Activated CD8-positive, alpha-beta T cell treated with anti-CD3 and anti-CD28 coated beads, Interleukin-2, amount 10 ng/mL, durations not matched to agents 7 days and 5 days (primary cell): ENCODE results near the gene TAB2. TPM values are rescaled to one million over a fixed set of nuclear protein-coding genes. Genes with fewer than 3 reads are reported as not detected.

Experiments
- ATAC-seq: fragments of 150-1000 bp; cut with Tn5 transposase; one replicate; pipeline ENCODE4 v1.10.0; 2021; ENCODE audit warnings: moderate library complexity
- CTCF ChIA-PET: fragments of 350-600 bp; sonication (Branson Sonifier 250); formaldehyde crosslinking; loops from one replicate; lab custom pipeline; 2021; ENCODE audit warnings: antibody characterized with exemption; lab: Charles Lee
- POLR2A ChIA-PET: fragments of 350-600 bp; sonication (Branson Sonifier 250); formaldehyde crosslinking; loops from one replicate; lab custom pipeline; 2021; ENCODE audit warnings: antibody characterized with exemption; lab: Charles Lee
- DNase-seq: peaks from one replicate; pipeline ENCODE4 v3.0.0-alpha.2; 2020
- H3K27ac Mint-ChIP-seq: one replicate; pipeline ENCODE4 v1.8.0; 2021; ENCODE audit warnings: mild to moderate bottlenecking, mixed read lengths
- H3K27me3 Mint-ChIP-seq: one replicate; pipeline ENCODE4 v1.8.0; 2021; ENCODE audit warnings: low read depth, mixed read lengths
- H3K36me3 Mint-ChIP-seq: one replicate; pipeline ENCODE4 v1.8.0; 2021; ENCODE audit warnings: low read depth, mixed read lengths
- H3K4me1 Mint-ChIP-seq: one replicate; pipeline ENCODE4 v1.8.0; 2021; ENCODE audit warnings: low read depth, mixed read lengths
- H3K4me3 Mint-ChIP-seq: one replicate; pipeline ENCODE4 v1.8.0; 2021; ENCODE audit warnings: mild to moderate bottlenecking, mixed read lengths
- H3K9me3 Mint-ChIP-seq: one replicate; pipeline ENCODE4 v1.8.0; 2022; ENCODE audit warnings: mixed read lengths; ENCODE audit not compliant: insufficient read depth
- total RNA-seq, 2 experiments: library from RNA; stranded (reverse); gene quantifications; one replicate each; pipeline ENCODE4 v1.2.3, GENCODE V29; 2021

TAB2 gene
- total RNA-seq, 2 experiments from 2014 or later = 113 to 115 TPM

GRCh38 chr6:149433405-149433804 is 115.9 kb downstream of the TAB2 start:
- POLR2A ChIA-PET = interaction anchor here (1.1 to 1.5 kb wide), 2 partner anchors 351 to 401 kb away, joined by 3 to 5 read pairs; no protein-coding TSS in a partner anchor
- H3K9me3 Mint-ChIP-seq = no peaks in the 10 kb centered on the region
- H3K27ac Mint-ChIP-seq = no peak overlapping the region
- no peaks in the 10 kb centered on the region for H3K36me3 Mint-ChIP-seq
- no peak for ATAC-seq
- H3K4me3 Mint-ChIP-seq = no peak overlapping the region
- H3K27me3 Mint-ChIP-seq = no peaks in the 10 kb centered on the region
- DNase-seq = no peak
- CTCF ChIA-PET = interaction anchor here (0.8 to 8.6 kb wide), 13 partner anchors 14 to 404 kb away, joined by 3 to 239 read pairs (median 23); no protein-coding TSS in a partner anchor
- peaks cover 23% of the 10 kb centered on the region for H3K4me1 Mint-ChIP-seq

- Mint-ChIP-seq H3K9me3 (no peaks in the 10 kb centered on the region), H3K27me3 (no peaks in the 10 kb centered on the region), H3K4me3 (no peak overlapping the region), H3K4me1 (peaks cover 23% of the 10 kb centered on the region), H3K36me3 (no peaks in the 10 kb centered on the region), H3K27ac (no peak overlapping the region)
- ATAC-seq = no peak
- POLR2A ChIA-PET = interaction anchor here (1.5 kb wide), 1 partner anchor 401 kb away, joined by 5 read pairs; no protein-coding TSS in a partner anchor
- DNase-seq = no peak
- CTCF ChIA-PET = interaction anchor here (1.1 to 8.6 kb wide), 9 partner anchors 15 to 405 kb away, joined by 3 to 239 read pairs (median 31); no protein-coding TSS in a partner anchor
Measured at GRCh38 chr6:149433881-149434280, 116.4 kb downstream of the TAB2 start.

- no peak for ATAC-seq
- CTCF ChIA-PET = interaction anchor here (1.1 to 8.6 kb wide), 4 partner anchors 81 to 408 kb away, joined by 3 to 239 read pairs (median 4); no protein-coding TSS in a partner anchor
Measured at GRCh38 chr6:149435919-149436586, 118.5 kb downstream of the TAB2 start.

GRCh38 chr6:149436647-149437046 is 119.1 kb downstream of the TAB2 start:
- H3K4me3 Mint-ChIP-seq = no peak overlapping the region
- no peak overlapping the region for H3K27ac Mint-ChIP-seq
- no peaks in the 10 kb centered on the region for H3K36me3 Mint-ChIP-seq
- CTCF ChIA-PET = interaction anchor here (1.1 to 1.6 kb wide), 3 partner anchors 80 to 408 kb away, joined by 3 to 6 read pairs (median 3); no protein-coding TSS in a partner anchor
- ATAC-seq (no peak), DNase-seq (no peak)
- POLR2A ChIA-PET = interaction anchor here (0.6 kb wide), 1 partner anchor 48 kb away, joined by 3 read pairs; no protein-coding TSS in a partner anchor
- no peaks in the 10 kb centered on the region for H3K9me3 Mint-ChIP-seq
- no peaks in the 10 kb centered on the region for H3K27me3 Mint-ChIP-seq
- peaks cover 23% of the 10 kb centered on the region for H3K4me1 Mint-ChIP-seq

More at GRCh38 chr6:149435919-149436586, 118.5 kb downstream of the TAB2 start:
- Mint-ChIP-seq H3K27me3 (no peaks in the 10 kb centered on the region), H3K9me3 (no peaks in the 10 kb centered on the region), H3K4me3 (no peak overlapping the region), H3K4me1 (peaks cover 23% of the 10 kb centered on the region), H3K36me3 (no peaks in the 10 kb centered on the region), H3K27ac (no peak overlapping the region)
- POLR2A ChIA-PET = no interaction called here
- no peak for DNase-seq

GRCh38 chr6:149437212-149437611 is 119.7 kb downstream of the TAB2 start:
- Mint-ChIP-seq H3K36me3 (no peaks in the 10 kb centered on the region), H3K27me3 (no peaks in the 10 kb centered on the region), H3K9me3 (no peaks in the 10 kb centered on the region), H3K27ac (no peak overlapping the region), H3K4me3 (no peak overlapping the region), H3K4me1 (peaks cover 18% of the 10 kb centered on the region)
- ATAC-seq (no peak), DNase-seq (no peak)
- ChIA-PET CTCF (interaction anchor here (1.1 to 1.6 kb wide), 3 partner anchors 80 to 409 kb away, joined by 3 to 6 read pairs (median 3); no protein-coding TSS in a partner anchor), POLR2A (interaction anchor here (0.6 kb wide), 1 partner anchor 47 kb away, joined by 3 read pairs; no protein-coding TSS in a partner anchor)

GRCh38 chr6:149438855-149439254 is 121.3 kb downstream of the TAB2 start:
- H3K9me3 Mint-ChIP-seq = no peaks in the 10 kb centered on the region
- DNase-seq (no peak), ATAC-seq (no peak)
- ChIA-PET CTCF (interaction anchor here (1.1 kb wide), 2 partner anchors 78 to 410 kb away, joined by 3 read pairs; no protein-coding TSS in a partner anchor), POLR2A (no interaction called here)
- H3K36me3 Mint-ChIP-seq = no peaks in the 10 kb centered on the region
- H3K27ac Mint-ChIP-seq = no peak overlapping the region
- H3K4me1 Mint-ChIP-seq = peaks cover 17% of the 10 kb centered on the region
- no peaks in the 10 kb centered on the region for H3K27me3 Mint-ChIP-seq
- H3K4me3 Mint-ChIP-seq = no peak overlapping the region

GRCh38 chr6:149439626-149440025 is 122.1 kb downstream of the TAB2 start:
- ATAC-seq = no peak
- Mint-ChIP-seq H3K27me3 (no peaks in the 10 kb centered on the region), H3K4me1 (peaks cover 18% of the 10 kb centered on the region), H3K27ac (no peak overlapping the region), H3K36me3 (no peaks in the 10 kb centered on the region), H3K4me3 (no peak overlapping the region), H3K9me3 (no peaks in the 10 kb centered on the region)
- DNase-seq = no peak
- ChIA-PET CTCF (interaction anchor here (1.1 kb wide), 1 partner anchor 411 kb away, joined by 3 read pairs; no protein-coding TSS in a partner anchor), POLR2A (no interaction called here)

GRCh38 chr6:149440735-149441671 is 123.5 kb downstream of the TAB2 start:
- H3K4me3 Mint-ChIP-seq = no peak overlapping the region
- H3K27ac Mint-ChIP-seq = no peak overlapping the region
- no peaks in the 10 kb centered on the region for H3K9me3 Mint-ChIP-seq
- no peaks in the 10 kb centered on the region for H3K27me3 Mint-ChIP-seq
- no peaks in the 10 kb centered on the region for H3K36me3 Mint-ChIP-seq
- CTCF ChIA-PET = interaction anchor here (1.1 to 3.0 kb wide), 3 partner anchors 9 to 412 kb away, joined by 3 to 19 read pairs (median 6); no protein-coding TSS in a partner anchor
- POLR2A ChIA-PET = no interaction called here
- H3K4me1 Mint-ChIP-seq = peaks cover 24% of the 10 kb centered on the region
- no peak for DNase-seq
- no peak for ATAC-seq

GRCh38 chr6:149441740-149442139 is 124.2 kb downstream of the TAB2 start:
- no peak for DNase-seq
- POLR2A ChIA-PET = no interaction called here
- Mint-ChIP-seq H3K9me3 (no peaks in the 10 kb centered on the region), H3K27me3 (no peaks in the 10 kb centered on the region), H3K4me3 (no peak overlapping the region), H3K4me1 (peaks cover 23% of the 10 kb centered on the region), H3K36me3 (no peaks in the 10 kb centered on the region), H3K27ac (no peak overlapping the region)
- CTCF ChIA-PET = interaction anchor here (1.1 to 3.0 kb wide), 3 partner anchors 10 to 413 kb away, joined by 3 to 19 read pairs (median 6); no protein-coding TSS in a partner anchor
- ATAC-seq = no peak

GRCh38 chr6:149443411-149444181 is 126.1 kb downstream of the TAB2 start:
- H3K4me1 Mint-ChIP-seq = peaks cover 9% of the 10 kb centered on the region
- no peak overlapping the region for H3K4me3 Mint-ChIP-seq
- DNase-seq (no peak), ATAC-seq (no peak)
- H3K9me3 Mint-ChIP-seq = no peaks in the 10 kb centered on the region
- H3K27ac Mint-ChIP-seq = no peak overlapping the region
- ChIA-PET POLR2A (no interaction called here), CTCF (interaction anchor here (3.0 kb wide), 1 partner anchor 12 kb away, joined by 19 read pairs; no protein-coding TSS in a partner anchor)
- no peaks in the 10 kb centered on the region for H3K27me3 Mint-ChIP-seq
- no peaks in the 10 kb centered on the region for H3K36me3 Mint-ChIP-seq
